ENCODE data around the gene TMTC1.

TMTC1 gene

DNA sequence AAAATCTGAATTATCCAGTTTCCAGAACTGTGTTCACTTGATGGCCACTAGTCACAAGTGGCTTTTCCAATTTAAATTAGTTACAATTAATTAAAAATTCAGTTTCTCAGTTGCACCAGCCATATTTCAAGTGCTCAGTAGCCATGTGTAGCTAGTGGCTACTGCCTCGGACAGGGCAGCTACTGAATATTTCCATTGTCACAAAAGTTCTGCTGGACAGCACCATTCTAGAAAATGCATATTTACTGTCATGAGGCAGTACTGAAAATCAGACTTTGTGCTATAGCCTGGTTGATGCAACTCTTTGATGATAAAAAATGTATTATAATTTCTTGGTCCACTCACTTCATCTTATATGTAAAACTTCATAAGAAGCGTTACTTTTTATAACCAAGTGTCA is 274.8 kb downstream of the TMTC1 start:
- no peak for DNase-seq (ENCODE audit: low read depth)
- TF ChIP-seq MYC (IDR thresholded peaks at IDR 0.05; ENCODE audit: low read depth, low read length) (no peak), POLR2A (IDR thresholded peaks at IDR 0.05; ENCODE audit: extremely low read depth, insufficient read length) (no peak), CTCF (IDR thresholded peaks at IDR 0.05; ENCODE audit: low read depth, low read length) (no peak), MAX (IDR thresholded peaks at IDR 0.05; ENCODE audit: low read depth, low read length) (no peak)

DNA sequence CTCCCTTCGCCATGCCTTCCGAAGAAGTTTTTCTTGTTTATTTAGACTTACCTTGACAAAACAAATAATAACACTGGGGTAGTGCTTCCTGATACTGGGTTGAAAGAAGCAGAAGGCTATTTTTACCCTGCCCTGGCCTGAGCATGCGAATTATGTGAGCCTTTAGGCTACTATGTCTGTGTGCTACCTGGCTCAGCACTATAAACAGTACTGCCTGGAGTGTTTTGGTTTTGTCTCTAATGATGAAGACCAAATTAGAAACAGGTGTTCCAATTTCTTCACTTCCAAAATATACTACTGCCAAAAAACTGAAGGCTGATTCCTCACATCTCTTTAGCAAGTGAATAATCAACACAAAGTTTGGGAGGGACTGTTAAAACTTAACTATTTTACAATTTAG is 278.6 kb downstream of the TMTC1 start:
- H3K4me3 ChIP-seq (ENCODE audit: low read depth, low read length), result no peak overlapping the region
- no peak for DNase-seq (ENCODE audit: low read depth)
- no peak for TF ChIP-seq POLR2A (IDR thresholded peaks at IDR 0.05; ENCODE audit: extremely low read depth, insufficient read length)
- TF ChIP-seq MYC (IDR thresholded peaks at IDR 0.05; ENCODE audit: low read depth, low read length), result no peak
- no peak for TF ChIP-seq MAX (IDR thresholded peaks at IDR 0.05; ENCODE audit: low read depth, low read length)
- no peak for TF ChIP-seq CTCF (IDR thresholded peaks at IDR 0.05; ENCODE audit: low read depth, low read length)

More for the DNA sequence above, 274.8 kb downstream of the TMTC1 start:
- no peak overlapping the region for H3K4me3 ChIP-seq (ENCODE audit: low read depth, low read length)

DNA sequence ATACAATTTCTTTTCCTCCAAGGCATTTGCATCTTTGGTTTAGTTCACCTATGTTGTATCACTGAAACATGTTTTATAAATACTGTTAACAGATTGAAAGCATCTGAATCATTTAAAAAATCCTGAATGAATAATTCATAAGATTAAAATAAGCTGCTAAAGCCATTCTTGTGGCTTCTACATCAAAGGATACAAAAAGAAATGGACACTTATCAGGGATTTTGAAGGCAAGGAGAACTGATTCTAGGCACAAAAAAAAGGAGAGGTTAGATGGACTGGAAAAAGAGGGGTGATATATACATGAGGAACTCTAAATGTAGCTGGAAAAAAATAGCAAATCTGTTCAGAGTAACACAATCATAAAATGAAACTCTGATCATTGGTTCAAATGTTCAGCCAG is 280.5 kb downstream of the TMTC1 start:
- no peak overlapping the region for H3K4me3 ChIP-seq (ENCODE audit: low read depth, low read length)
- DNase-seq (ENCODE audit: low read depth), result no peak
- TF ChIP-seq MAX (IDR thresholded peaks at IDR 0.05; ENCODE audit: low read depth, low read length), result no peak
- TF ChIP-seq MYC (IDR thresholded peaks at IDR 0.05; ENCODE audit: low read depth, low read length), result no peak
- no peak for TF ChIP-seq CTCF (IDR thresholded peaks at IDR 0.05; ENCODE audit: low read depth, low read length)
- no peak for TF ChIP-seq POLR2A (IDR thresholded peaks at IDR 0.05; ENCODE audit: extremely low read depth, insufficient read length)

- TF ChIP-seq MAX (IDR thresholded peaks at IDR 0.05; ENCODE audit: low read depth, low read length) (peak; percentile 6; the same call in 1 of the 2 replicates), POLR2A (IDR thresholded peaks at IDR 0.05; ENCODE audit: extremely low read depth, insufficient read length) (no peak), MYC (IDR thresholded peaks at IDR 0.05; ENCODE audit: low read depth, low read length) (no peak)
- no peak for DNase-seq (ENCODE audit: low read depth)
These were observed 284.5 kb downstream of the TMTC1 start for GRCh38 chr12:29499235-29499634.

DNA sequence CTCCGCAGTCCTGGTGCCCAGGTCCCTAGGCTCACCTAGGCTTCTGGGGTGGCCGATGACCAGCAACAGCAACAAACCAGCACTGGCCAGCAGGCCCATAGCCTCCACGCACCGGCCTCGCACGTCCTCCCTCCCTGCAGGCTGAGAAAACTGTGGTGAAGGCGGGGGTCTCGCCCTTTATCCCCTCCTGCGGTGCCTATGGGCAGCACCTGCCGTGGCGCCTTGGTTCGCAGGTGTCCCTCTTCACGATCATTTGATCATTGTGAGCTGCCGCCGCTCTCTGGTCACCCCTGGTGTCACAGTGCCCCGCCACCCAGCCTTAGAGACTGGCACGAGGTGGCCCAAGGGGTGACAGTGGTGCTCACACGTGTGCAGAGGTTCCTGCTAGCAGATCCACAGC is 286.2 kb downstream of the TMTC1 start, which contains the start of gene OVCH1:
OVCH1 (minus strand) TSS at position 99 of the 400 bp plus-strand sequence; CDS start at position 99, 0 bp downstream.
- no peak within 1 kb of the TSS for H3K4me3 ChIP-seq (ENCODE audit: low read depth, low read length)
- TF ChIP-seq MAX (IDR thresholded peaks at IDR 0.05; ENCODE audit: low read depth, low read length) (no peak), MYC (IDR thresholded peaks at IDR 0.05; ENCODE audit: low read depth, low read length) (no peak), POLR2A (IDR thresholded peaks at IDR 0.05; ENCODE audit: extremely low read depth, insufficient read length) (no peak), CTCF (IDR thresholded peaks at IDR 0.05; ENCODE audit: low read depth, low read length) (no peak)
- no peak for DNase-seq (ENCODE audit: low read depth)

More at GRCh38 chr12:29499235-29499634, 284.5 kb downstream of the TMTC1 start:
- no peak overlapping the region for H3K4me3 ChIP-seq (ENCODE audit: low read depth, low read length)

DNA sequence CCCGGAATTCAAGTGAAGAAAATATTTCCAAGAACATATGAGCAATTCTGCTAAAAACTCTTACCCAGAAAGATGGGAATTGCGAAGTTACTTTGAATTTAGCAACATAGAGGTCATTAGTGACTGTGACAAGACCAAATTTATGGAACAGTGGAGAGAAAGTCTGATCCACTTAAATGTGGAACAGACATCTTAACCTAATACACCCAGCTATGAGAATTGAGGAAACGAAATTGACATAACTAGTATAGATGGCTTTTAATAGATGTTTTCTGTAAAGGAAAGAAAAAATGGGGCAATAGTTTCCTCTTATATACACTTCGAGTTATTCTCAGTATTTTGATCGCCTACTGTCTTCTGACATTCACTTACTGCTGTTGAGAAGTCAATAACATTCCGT is 290.9 kb downstream of the TMTC1 start:
- TF ChIP-seq MAX (IDR thresholded peaks at IDR 0.05; ENCODE audit: low read depth, low read length) (no peak), CTCF (IDR thresholded peaks at IDR 0.05; ENCODE audit: low read depth, low read length) (no peak), MYC (IDR thresholded peaks at IDR 0.05; ENCODE audit: low read depth, low read length) (no peak), POLR2A (IDR thresholded peaks at IDR 0.05; ENCODE audit: extremely low read depth, insufficient read length) (no peak)
- H3K4me3 ChIP-seq (ENCODE audit: low read depth, low read length), result no peak overlapping the region
- no peak for DNase-seq (ENCODE audit: low read depth)

All from NB4 (cell line).